Measurements from ENCODE around the gene GNAL.

GNAL gene

GRCh38 chr18:11775436-11776174, 86.5 kb downstream of the GNAL start:
- no peak for FAIRE-seq

GRCh38 chr18:11780042-11780441, 91.0 kb downstream of the GNAL start:
- FAIRE-seq: no peak

- no peak for FAIRE-seq
These were observed 94.8 kb downstream of the GNAL start for GRCh38 chr18:11783716-11784331.

GRCh38 chr18:11784674-11785304, 95.7 kb downstream of the GNAL start:
- no peak for FAIRE-seq

GRCh38 chr18:11785444-11786055, 96.5 kb downstream of the GNAL start:
- FAIRE-seq: no peak

- no peak for FAIRE-seq
These were observed 100.8 kb downstream of the GNAL start for GRCh38 chr18:11789716-11790510.

GRCh38 chr18:11791131-11791530, 102.1 kb downstream of the GNAL start:
- FAIRE-seq: no peak

GRCh38 chr18:11792632-11793031, 103.6 kb downstream of the GNAL start:
- FAIRE-seq: no peak

GRCh38 chr18:11794195-11794594, 105.1 kb downstream of the GNAL start:
- FAIRE-seq: no peak

- FAIRE-seq: no peak
These were observed 106.9 kb downstream of the GNAL start for GRCh38 chr18:11795916-11796315.

GRCh38 chr18:11798271-11798670, 109.2 kb downstream of the GNAL start:
- FAIRE-seq: no peak

GRCh38 chr18:11799066-11799465, 110.0 kb downstream of the GNAL start:
- no peak for FAIRE-seq

- no peak for FAIRE-seq
These were observed 111.7 kb downstream of the GNAL start for GRCh38 chr18:11800566-11801334.

- no peak for FAIRE-seq
These were observed 112.5 kb downstream of the GNAL start for GRCh38 chr18:11801573-11801972.

GRCh38 chr18:11802158-11802557, 113.1 kb downstream of the GNAL start:
- no peak for FAIRE-seq

- no peak for FAIRE-seq
These were observed 113.5 kb downstream of the GNAL start for GRCh38 chr18:11802586-11802985.

- FAIRE-seq: no peak
These were observed 118.2 kb downstream of the GNAL start for GRCh38 chr18:11807233-11807632.

GRCh38 chr18:11808001-11808855, 119.2 kb downstream of the GNAL start:
- no peak for FAIRE-seq

- FAIRE-seq: no peak
These were observed 120.8 kb downstream of the GNAL start for GRCh38 chr18:11809895-11810294.

GRCh38 chr18:11810379-11810778, 121.3 kb downstream of the GNAL start:
- no peak for FAIRE-seq

GRCh38 chr18:11811009-11811408, 121.9 kb downstream of the GNAL start:
- FAIRE-seq: no peak
